Naive thymus-derived CD4-positive, alpha-beta T cell (primary cell): ENCODE results near the gene KDM5C. TPM values are rescaled to one million over a fixed set of nuclear protein-coding genes. Genes with fewer than 3 reads are reported as not detected.
"Not testable (repeated sequence)": the region's sequence is repeated elsewhere in the genome, so short reads cannot be mapped to it uniquely, and the experiment has no call there.

Experiments used
- ATAC-seq: fragments of 150-1000 bp; cut with Tn5 transposase; 2 replicates; pipeline ENCODE4 v1.10.0; 2021; ENCODE audit warnings: mild to moderate bottlenecking, moderate library complexity
- CTCF ChIA-PET: fragments of 350-600 bp; sonication (Branson Sonifier 250); formaldehyde crosslinking; loops from one replicate; lab custom pipeline; 2021; ENCODE audit warnings: antibody characterized with exemption; lab: Charles Lee
- POLR2A ChIA-PET: fragments of 350-600 bp; sonication (Branson Sonifier 250); formaldehyde crosslinking; loops from one replicate; lab custom pipeline; 2021; ENCODE audit warnings: antibody characterized with exemption, inconsistent platforms; lab: Charles Lee
- DNase-seq, 9 donors: peaks; one replicate each; pipeline versions ENCODE4 v3.0.0 to v3.0.0-alpha.2; 2020 to 2022; ENCODE audit warnings: mixed read lengths in 1 of 9
- H3K27ac ChIP-seq: one replicate; pipeline ENCODE4 v1.7.0; 2013; ENCODE audit warnings: mild to moderate bottlenecking, low read depth, low read length, moderate library complexity
- H3K27me3 ChIP-seq, 2 donors: one replicate each; pipeline ENCODE4 v1.7.0; 2013; ENCODE audit warnings: low read length in 2 of 2, mild to moderate bottlenecking in 2 of 2, moderate library complexity in 2 of 2; ENCODE audit not compliant: control insufficient read depth in 2 of 2, insufficient read depth in 2 of 2
- H3K36me3 ChIP-seq, 3 experiments: 1 replicate in 2 of 3; 2 replicates in 1 of 3; pipeline ENCODE4 v1.7.0; 2013; ENCODE audit warnings: low read length in 3 of 3, mild to moderate bottlenecking in 3 of 3, moderate library complexity in 1 of 3; ENCODE audit not compliant: insufficient read depth in 3 of 3, control insufficient read depth in 2 of 3
- H3K4me1 ChIP-seq, 2 donors: one replicate each; pipeline ENCODE4 v1.7.0; 2013; ENCODE audit warnings: low read length in 2 of 2, mild to moderate bottlenecking in 2 of 2, moderate library complexity in 1 of 2; ENCODE audit not compliant: control insufficient read depth in 2 of 2, insufficient read depth in 2 of 2
- H3K4me3 ChIP-seq: 2 replicates; pipeline ENCODE4 v1.7.0; 2013; ENCODE audit warnings: mild to moderate bottlenecking, low read length
- H3K9me3 ChIP-seq, 3 experiments: 1 replicate in 2 of 3; 2 replicates in 1 of 3; pipeline ENCODE4 v1.7.0; 2013; ENCODE audit warnings: low read length in 3 of 3; ENCODE audit not compliant: control insufficient read depth in 2 of 3
- H3K27ac Mint-ChIP-seq, 9 donors: one replicate each; pipeline ENCODE4 v1.8.0; 2020 to 2022; ENCODE audit warnings: mixed read lengths in 9 of 9, mild to moderate bottlenecking in 8 of 9, moderate library complexity in 5 of 9, inconsistent platforms in 2 of 9
- H3K27me3 Mint-ChIP-seq, 5 donors: one replicate each; pipeline ENCODE4 v1.8.0; 2021 to 2022; ENCODE audit warnings: mixed read lengths in 5 of 5, mild to moderate bottlenecking in 1 of 5
- H3K36me3 Mint-ChIP-seq, 5 donors: one replicate each; pipeline ENCODE4 v1.8.0; 2020 to 2022; ENCODE audit warnings: mixed read lengths in 5 of 5, mild to moderate bottlenecking in 3 of 5, inconsistent platforms in 1 of 5
- H3K4me1 Mint-ChIP-seq, 7 donors: one replicate each; pipeline ENCODE4 v1.8.0; 2020 to 2022; ENCODE audit warnings: mixed read lengths in 7 of 7, mild to moderate bottlenecking in 3 of 7, inconsistent platforms in 1 of 7
- H3K4me3 Mint-ChIP-seq, 10 donors: one replicate each; pipeline ENCODE4 v1.8.0; 2020 to 2022; ENCODE audit warnings: mild to moderate bottlenecking in 10 of 10, mixed read lengths in 10 of 10, moderate library complexity in 6 of 10, inconsistent platforms in 2 of 10
- H3K9me3 Mint-ChIP-seq, 11 donors: one replicate each; pipeline ENCODE4 v1.8.0; 2020 to 2022; ENCODE audit warnings: mixed read lengths in 11 of 11, mild to moderate bottlenecking in 4 of 11, inconsistent platforms in 1 of 11, moderate library complexity in 1 of 11
- intact Hi-C, 2 donors: fragments of 100-400 bp; cut with micrococcal nuclease; formaldehyde crosslinking; loops; one replicate each; pipeline ENCODE4 v1.15.1; 2023
- polyA plus RNA-seq, 2 donors: library from polyadenylated mRNA; unstranded; fragments of 300-500 nt; fragmentation: Illumina TruSeq; gene quantifications; one replicate each; pipeline ENCODE4 v1.2.3, GENCODE V29; 2021
- total RNA-seq, 6 experiments: library from RNA in 5 of 6; stranded (reverse) in 5 of 6; gene quantifications; 1 replicate in 5 of 6; 2 replicates in 1 of 6; pipeline ENCODE4 v1.2.3 and lab custom pipeline; 2021 to 2026

KDM5C gene
- total and polyA plus RNA-seq, 7 experiments from 2014 or later, result 24.4 to 216 (median 128) TPM

GRCh38 chrX:53184836-53185235 is 40.2 kb downstream of the KDM5C start:
- DNase-seq (no peak), ATAC-seq (no peak)
- no peak overlapping the region for H3K4me3 Mint-ChIP-seq
- Histone ChIP-seq H3K36me3 (no peaks in the 10 kb centered on the region), H3K27me3 (no peaks in the 10 kb centered on the region), H3K4me3 (no peak overlapping the region), H3K4me1 (no peaks in the 10 kb centered on the region), H3K27ac (no peak overlapping the region), H3K9me3 (no peaks in the 10 kb centered on the region)
- H3K4me1 Mint-ChIP-seq, result no peaks in the 10 kb centered on the region
- intact Hi-C loops, result no loop called here
- CTCF ChIA-PET, result interaction anchor here (0.6 kb wide), 1 partner anchor 1145 kb away, joined by 8 read pairs; no protein-coding TSS in a partner anchor
- POLR2A ChIA-PET, result no interaction called here
- no peak overlapping the region for H3K27ac Mint-ChIP-seq
- peaks cover 0 to 2% (median 0%) of the 10 kb centered on the region in 11 donors for H3K9me3 Mint-ChIP-seq
- no peaks in the 10 kb centered on the region for H3K27me3 Mint-ChIP-seq
- peaks cover 0 to 39% (median 0%) of the 10 kb centered on the region in 5 donors for H3K36me3 Mint-ChIP-seq

GRCh38 chrX:53171356-53171755 is 53.7 kb downstream of the KDM5C start:
- Histone ChIP-seq H3K9me3 (no peaks in the 10 kb centered on the region), H3K4me1 (no peaks in the 10 kb centered on the region), H3K36me3 (no peaks in the 10 kb centered on the region), H3K27ac (no peak overlapping the region), H3K4me3 (no peak overlapping the region), H3K27me3 (no peaks in the 10 kb centered on the region)
- POLR2A ChIA-PET, result no interaction called here
- ATAC-seq (no peak), DNase-seq (no peak)
- peaks cover 4 to 46% (median 14%) of the 10 kb centered on the region in 5 donors for H3K36me3 Mint-ChIP-seq
- no peak overlapping the region for H3K27ac Mint-ChIP-seq
- no peak overlapping the region for H3K4me3 Mint-ChIP-seq
- peaks cover 0 to 10% (median 4%) of the 10 kb centered on the region in 11 donors for H3K9me3 Mint-ChIP-seq
- no peaks in the 10 kb centered on the region for H3K27me3 Mint-ChIP-seq
- no peaks in the 10 kb centered on the region for H3K4me1 Mint-ChIP-seq
- intact Hi-C loops, result loop anchor here in 1 of 2 donors (2.0 kb wide), 1 partner anchor 101 kb away; no protein-coding TSS in a partner anchor
- CTCF ChIA-PET, result no interaction called here

GRCh38 chrX:53166103-53166502 is 58.9 kb downstream of the KDM5C start:
- H3K4me3 Mint-ChIP-seq, result no peak overlapping the region
- DNase-seq (no peak), ATAC-seq (no peak)
- Histone ChIP-seq H3K27me3 (no peaks in the 10 kb centered on the region), H3K4me1 (no peaks in the 10 kb centered on the region), H3K9me3 (no peaks in the 10 kb centered on the region), H3K36me3 (no peaks in the 10 kb centered on the region), H3K4me3 (no peak overlapping the region), H3K27ac (no peak overlapping the region)
- ChIA-PET CTCF (no interaction called here), POLR2A (no interaction called here)
- no peaks in the 10 kb centered on the region for H3K9me3 Mint-ChIP-seq
- intact Hi-C loops, result loop anchor here in 1 of 2 donors (10.0 kb wide), 1 partner anchor 61 kb away; no protein-coding TSS in a partner anchor
- H3K27ac Mint-ChIP-seq, result no peak overlapping the region
- no peaks in the 10 kb centered on the region for H3K4me1 Mint-ChIP-seq
- H3K36me3 Mint-ChIP-seq, result peaks cover 0 to 45% (median 7%) of the 10 kb centered on the region in 5 donors
- no peaks in the 10 kb centered on the region for H3K27me3 Mint-ChIP-seq

GRCh38 chrX:53164566-53164965 is 60.4 kb downstream of the KDM5C start:
- H3K9me3 Mint-ChIP-seq, H3K27ac ChIP-seq, H3K4me3 Mint-ChIP-seq, H3K4me1 ChIP-seq, H3K27me3 Mint-ChIP-seq, H3K36me3 ChIP-seq, ATAC-seq, POLR2A ChIA-PET, H3K27me3 ChIP-seq, DNase-seq, CTCF ChIA-PET, H3K27ac Mint-ChIP-seq, H3K4me3 ChIP-seq, H3K4me1 Mint-ChIP-seq, H3K9me3 ChIP-seq: not testable (repeated sequence)
- peaks cover 0 to 47% (median 10%) of the 10 kb centered on the region in 5 donors for H3K36me3 Mint-ChIP-seq
- intact Hi-C loops, result loop anchor here in 1 of 2 donors (10.0 kb wide), 1 partner anchor 60 kb away; no protein-coding TSS in a partner anchor

- no peak for DNase-seq
- intact Hi-C loops, result loop anchor here in 1 of 2 donors (10.0 kb wide), 1 partner anchor 59 kb away; no protein-coding TSS in a partner anchor
- CTCF ChIA-PET, result no interaction called here
- Mint-ChIP-seq H3K4me1 (peaks cover 0 to 10% (median 0%) of the 10 kb centered on the region in 7 donors), H3K27ac (no peak overlapping the region), H3K36me3 (peaks cover 0 to 50% (median 11%) of the 10 kb centered on the region in 5 donors), H3K4me3 (no peak overlapping the region), H3K9me3 (no peaks in the 10 kb centered on the region), H3K27me3 (no peaks in the 10 kb centered on the region)
- Histone ChIP-seq H3K27ac (no peak overlapping the region), H3K27me3 (no peaks in the 10 kb centered on the region), H3K4me1 (no peaks in the 10 kb centered on the region), H3K36me3 (no peaks in the 10 kb centered on the region), H3K4me3 (no peak overlapping the region), H3K9me3 (no peaks in the 10 kb centered on the region)
- POLR2A ChIA-PET, result no interaction called here
- ATAC-seq, result no peak
Measured at GRCh38 chrX:53163436-53163835, 61.6 kb downstream of the KDM5C start.

GRCh38 chrX:53160297-53160983 is 64.6 kb downstream of the KDM5C start:
- no peaks in the 10 kb centered on the region for H3K9me3 ChIP-seq
- POLR2A ChIA-PET, result no interaction called here
- ATAC-seq (no peak), DNase-seq (no peak)
- Mint-ChIP-seq H3K27me3 (no peaks in the 10 kb centered on the region), H3K4me3 (no peak overlapping the region), H3K27ac (peak overlapping the region in 2 of 9 donors; percentile 23 to 54), H3K4me1 (peaks cover 0 to 10% (median 0%) of the 10 kb centered on the region in 7 donors), H3K9me3 (no peaks in the 10 kb centered on the region), H3K36me3 (peaks cover 0 to 56% (median 7%) of the 10 kb centered on the region in 5 donors)
- H3K4me3 ChIP-seq, result no peak overlapping the region
- no peak overlapping the region for H3K27ac ChIP-seq
- CTCF ChIA-PET, result no interaction called here
- H3K36me3 ChIP-seq, result no peaks in the 10 kb centered on the region
- H3K4me1 ChIP-seq, result no peaks in the 10 kb centered on the region
- H3K27me3 ChIP-seq, result no peaks in the 10 kb centered on the region
- intact Hi-C loops, result loop anchor here in 1 of 2 donors (10.0 kb wide), 1 partner anchor 56 kb away; no protein-coding TSS in a partner anchor

GRCh38 chrX:53159184-53159583 is 65.8 kb downstream of the KDM5C start:
- CTCF ChIA-PET, result no interaction called here
- H3K36me3 ChIP-seq, result no peaks in the 10 kb centered on the region
- no peaks in the 10 kb centered on the region for H3K9me3 ChIP-seq
- Mint-ChIP-seq H3K9me3 (no peaks in the 10 kb centered on the region), H3K4me1 (peaks cover 0 to 10% (median 0%) of the 10 kb centered on the region in 7 donors), H3K27ac (no peak overlapping the region), H3K27me3 (no peaks in the 10 kb centered on the region), H3K36me3 (peaks cover 0 to 56% (median 7%) of the 10 kb centered on the region in 5 donors), H3K4me3 (no peak overlapping the region)
- no peaks in the 10 kb centered on the region for H3K4me1 ChIP-seq
- ATAC-seq (no peak), DNase-seq (no peak)
- intact Hi-C loops, result no loop called here
- H3K4me3 ChIP-seq, result no peak overlapping the region
- no peaks in the 10 kb centered on the region for H3K27me3 ChIP-seq
- POLR2A ChIA-PET, result no interaction called here
- no peak overlapping the region for H3K27ac ChIP-seq
